GM12878 (cell line): ENCODE results near the gene FTH1. TPM values are rescaled to one million over a fixed set of nuclear protein-coding genes. Genes with fewer than 3 reads are reported as not detected.

Experiments
- ATAC-seq: fragments of 200-7000 bp; cut with Tn5 transposase; 3 replicates; pipeline ENCODE4 v1.9.1; 2020; ENCODE audit warnings: mild to moderate bottlenecking, moderate library complexity
- BruUV-seq: library from RNA; stranded (reverse); fragments of 400-500 nt; replicated peaks from 2 replicates; lab custom pipeline; 2021; lab: Mats Ljungman, UMichigan
- CTCF ChIA-PET: fragments of 300-600 bp; sonication (Branson Sonifier 250); formaldehyde crosslinking; extraction: SDS; loops from one replicate; lab custom pipeline; 2021; ENCODE audit warnings: inconsistent platforms; lab: Yijun Ruan, JAX
- POLR2A ChIA-PET: fragments of 350-600 bp; formaldehyde crosslinking; extraction: SDS; loops from one replicate; lab custom pipeline; 2021; ENCODE audit warnings: inconsistent platforms; lab: Charles Lee
- RAD21 ChIA-PET: fragments of 300-600 bp; sonication (Branson Sonifier 250); formaldehyde crosslinking; loops from one replicate; lab custom pipeline; 2023; ENCODE audit warnings: antibody characterized with exemption; ENCODE audit not compliant: unreplicated experiment; lab: Charles Lee
- SMC1A ChIA-PET: fragments of 300-600 bp; sonication (Branson Sonifier 250); formaldehyde crosslinking; loops from one replicate; lab custom pipeline; 2023; ENCODE audit not compliant: unreplicated experiment, uncharacterized antibody; lab: Charles Lee
- DNase-seq: peaks from one replicate; pipeline ENCODE4 v3.0.0-alpha.2; 2011; ENCODE audit warnings: low read depth, low spot score
- FAIRE-seq: peaks from 3 replicates; lab custom pipeline; 2011; peaks lifted over from hg19 to GRCh38; lab: Jason Lieb, UNC
- H2AFZ ChIP-seq: 2 replicates; pipeline ENCODE4 v1.6.0; 2011; ENCODE audit warnings: low read depth, low read length, control low read depth; ENCODE audit not compliant: control insufficient read depth
- H3K27ac ChIP-seq: 2 replicates; pipeline ENCODE4 v1.5.1; 2011; ENCODE audit warnings: control low read depth; ENCODE audit not compliant: control insufficient read depth, insufficient read depth
- H3K27me3 ChIP-seq, 2 experiments: replicated peaks in 1 of 2; 2 replicates each; pipeline versions ENCODE4 v1.6.0 to v1.6.1; 2011; ENCODE audit warnings: low read length in 1 of 2; ENCODE audit not compliant: control insufficient read depth in 2 of 2, insufficient read depth in 2 of 2
- H3K36me3 ChIP-seq, 2 experiments: 2 replicates each; pipeline ENCODE4 v1.5.1; 2011; ENCODE audit warnings: low read length in 1 of 2; ENCODE audit not compliant: control insufficient read depth in 2 of 2, insufficient read depth in 2 of 2
- H3K4me1 ChIP-seq: 2 replicates; pipeline ENCODE4 v1.6.1; 2011; ENCODE audit warnings: mild to moderate bottlenecking, low read length, moderate library complexity, mixed read lengths; ENCODE audit not compliant: control insufficient read depth, insufficient read depth
- H3K4me2 ChIP-seq: 2 replicates; pipeline ENCODE4 v1.6.0; 2011; ENCODE audit warnings: control low read depth; ENCODE audit not compliant: control insufficient read depth, insufficient read depth
- H3K4me3 ChIP-seq: fragments of 200-600 bp; sonication (generic); 2 replicates; pipeline ENCODE4 v1.5.1; 2016
- H3K79me2 ChIP-seq: 2 replicates; pipeline ENCODE4 v1.6.0; 2011; ENCODE audit warnings: low read length; ENCODE audit not compliant: control insufficient read depth, insufficient read depth
- H3K9ac ChIP-seq: 2 replicates; pipeline ENCODE4 v1.8.0; 2011; ENCODE audit warnings: low read length, control low read depth, mixed read lengths; ENCODE audit not compliant: control insufficient read depth, insufficient read depth
- H3K9me3 ChIP-seq: replicated peaks from 3 replicates; pipeline ENCODE4 v1.5.1; 2011; ENCODE audit warnings: mild to moderate bottlenecking, low read length; ENCODE audit not compliant: control insufficient read depth, insufficient read depth
- H4K20me1 ChIP-seq: 2 replicates; pipeline ENCODE4 v1.6.0; 2011; ENCODE audit not compliant: control insufficient read depth, insufficient read depth
- CHD1 ChIP-seq: IDR thresholded peaks from 2 replicates; pipeline ENCODE4 v1.6.1; 2012; ENCODE audit warnings: low read depth, low read length, improper control_type of control experiment
- HDAC2 ChIP-seq: fragments of 200-600 bp; sonication (generic); IDR thresholded peaks from 2 replicates; pipeline ENCODE4 v1.6.1; 2017
- HSF1 ChIP-seq: fragments of 150-350 bp; IDR thresholded peaks from 2 replicates; pipeline ENCODE4 v1.6.1; 2014; ENCODE audit warnings: mild to moderate bottlenecking, low read depth, low read length
- IKZF2 ChIP-seq, 2 experiments: fragments of 450-650 bp; IDR thresholded peaks; 2 replicates each; pipeline ENCODE4 v1.6.1; 2017; ENCODE audit warnings: mild to moderate bottlenecking in 2 of 2, moderate library complexity in 2 of 2
- MYC ChIP-seq: IDR thresholded peaks from 2 replicates; pipeline ENCODE4 v1.6.1; 2011; ENCODE audit warnings: mild to moderate bottlenecking, low read length, moderate library complexity, inconsistent platforms; ENCODE audit not compliant: insufficient read depth, insufficient replicate concordance, insufficient read length, severe bottlenecking
- NBN ChIP-seq: fragments of 450-650 bp; IDR thresholded peaks from 2 replicates; pipeline ENCODE4 v1.6.1; 2016
- SIN3A ChIP-seq: IDR thresholded peaks from 2 replicates; pipeline ENCODE4 v1.6.1; 2012; ENCODE audit warnings: low read depth, low read length, improper control_type of control experiment
- SUZ12 ChIP-seq: fragments of 200-600 bp; sonication (generic); IDR thresholded peaks from one replicate; pipeline ENCODE4 v1.6.1; 2018; ENCODE audit warnings: antibody characterized with exemption, mild to moderate bottlenecking; ENCODE audit not compliant: unreplicated experiment
- TCF12 ChIP-seq: IDR thresholded peaks from 2 replicates; pipeline ENCODE4 v1.6.1; 2011; ENCODE audit warnings: low read depth, mild to moderate bottlenecking, low read length
- ZBTB11 ChIP-seq: fragments of 450-650 bp; formaldehyde crosslinking; IDR thresholded peaks from 2 replicates; pipeline ENCODE4 v1.5.0; 2022; ENCODE audit warnings: mild to moderate bottlenecking, missing genetic modification characterization
- WGBS: methylation state at CpG from one replicate; pipeline ENCODE4 v1.1.6; 2016; ENCODE audit warnings: low lambda C conversion rate; ENCODE audit not compliant: insufficient replicate concordance, insufficient coverage; ENCODE audit errors: missing lambda C conversion rate; 5-methylcytosine and 5-hydroxymethylcytosine counted together
- in situ Hi-C: fragments of 300-500 bp; cut with MboI; formaldehyde crosslinking; loops from 9 replicates; pipeline ENCODE4 v1.14.3; 2018; ENCODE audit warnings: mixed read lengths
- intact Hi-C: fragments of 100-400 bp; cut with micrococcal nuclease; formaldehyde crosslinking; loops from one replicate; pipeline ENCODE4 v1.14.2; 2022; ENCODE audit not compliant: unreplicated experiment
- polyA plus RNA-seq, 11 experiments: library from polyadenylated mRNA; depleted of rRNA in 4 of 11; unstranded in 6 of 11; stranded (reverse) in 5 of 11; fragments of >200 nt; fragmentation: Nextera tagmentation in 4 of 11; fragmentation: Illumina TruSeq in 1 of 11; extraction: Ambion mirVana in 4 of 11; extraction: Trizol in 1 of 11; gene quantifications; 1 replicate in 1 of 11; 2 replicates in 10 of 11; pipeline versions ENCODE4 v1.2.1 to v1.2.3, GENCODE V29; 2011 to 2016; ENCODE audit warnings: inconsistent platforms in 2 of 11, missing spikeins in 2 of 11, low read depth in 1 of 11
- total RNA-seq, 4 experiments: library from RNA; depleted of rRNA in 3 of 4; stranded (reverse); fragments of >200 nt in 3 of 4; fragmentation: Illumina TruSeq in 1 of 4; extraction: Trizol in 1 of 4; gene quantifications; 2 replicates each; pipeline versions ENCODE4 v1.2.1 to v1.2.3, GENCODE V29; 2013 to 2021

FTH1 gene
- total and polyA plus RNA-seq, 10 of the 15 experiments (the other 5 are each of a cell fraction or from before 2014, with no cell fraction given) = 289 to 4,154 (median 960) TPM

- POLR2A ChIA-PET = no interaction called here
- H4K20me1 ChIP-seq = no peaks in the 10 kb centered on the region; the same call in 1 of the 2 replicates
- 0% methylated on average over 1 of the region's 1 CpG for WGBS
- ATAC-seq = no peak
- H2AFZ ChIP-seq = no peak overlapping the region
- SMC1A ChIA-PET = no interaction called here
- no peaks in the 10 kb centered on the region for H3K4me1 ChIP-seq
- H3K79me2 ChIP-seq = no peaks in the 10 kb centered on the region
- no peak overlapping the region for H3K9ac ChIP-seq
- TF ChIP-seq MYC = no peak
- TF ChIP-seq IKZF2 (IDR thresholded peaks at IDR 0.05) = no peak
- no peak for TF ChIP-seq SUZ12
- TF ChIP-seq HDAC2 = no peak
- no peak for TF ChIP-seq CHD1
- no peak for TF ChIP-seq NBN
- no peak for TF ChIP-seq HSF1
- TF ChIP-seq TCF12 = no peak
- no peak for TF ChIP-seq ZBTB11 (CRISPR knock-in tag)
- no peak for TF ChIP-seq SIN3A
- TF ChIP-seq, all 136 proteins: peak for 0
- no peaks in the 10 kb centered on the region; a peak in 2 of 4 replicates for H3K27me3 ChIP-seq
- no peak overlapping the region for H3K27ac ChIP-seq
- no peak for FAIRE-seq
- no peaks in the 10 kb centered on the region for H3K36me3 ChIP-seq
- no TSS peak for BruUV-seq
- CTCF ChIA-PET = interaction anchor here (2.2 kb wide), 1 partner anchor 20 kb away, joined by 7 read pairs; no protein-coding TSS in a partner anchor
- H3K4me3 ChIP-seq = no peak overlapping the region
- RAD21 ChIA-PET = no interaction called here
- intact Hi-C loops = no loop called here
- no peak overlapping the region for H3K4me2 ChIP-seq
- H3K9me3 ChIP-seq = no peaks in the 10 kb centered on the region
- no peak for DNase-seq
- in situ Hi-C loops = no loop called here
Measured at GRCh38 chr11:61927501-61927900, 39.9 kb downstream of the FTH1 start.
